NCI-H524 treated with DMSO at 0.1 percent for 48 hours (cell line): Measurements from ENCODE around the gene GRAMD2A.

ENCODE experiments used
- DNase-seq: peaks from one replicate; lab custom pipeline; 2025; lab: John Stamatoyannopoulos, UW

GRAMD2A gene

DNA sequence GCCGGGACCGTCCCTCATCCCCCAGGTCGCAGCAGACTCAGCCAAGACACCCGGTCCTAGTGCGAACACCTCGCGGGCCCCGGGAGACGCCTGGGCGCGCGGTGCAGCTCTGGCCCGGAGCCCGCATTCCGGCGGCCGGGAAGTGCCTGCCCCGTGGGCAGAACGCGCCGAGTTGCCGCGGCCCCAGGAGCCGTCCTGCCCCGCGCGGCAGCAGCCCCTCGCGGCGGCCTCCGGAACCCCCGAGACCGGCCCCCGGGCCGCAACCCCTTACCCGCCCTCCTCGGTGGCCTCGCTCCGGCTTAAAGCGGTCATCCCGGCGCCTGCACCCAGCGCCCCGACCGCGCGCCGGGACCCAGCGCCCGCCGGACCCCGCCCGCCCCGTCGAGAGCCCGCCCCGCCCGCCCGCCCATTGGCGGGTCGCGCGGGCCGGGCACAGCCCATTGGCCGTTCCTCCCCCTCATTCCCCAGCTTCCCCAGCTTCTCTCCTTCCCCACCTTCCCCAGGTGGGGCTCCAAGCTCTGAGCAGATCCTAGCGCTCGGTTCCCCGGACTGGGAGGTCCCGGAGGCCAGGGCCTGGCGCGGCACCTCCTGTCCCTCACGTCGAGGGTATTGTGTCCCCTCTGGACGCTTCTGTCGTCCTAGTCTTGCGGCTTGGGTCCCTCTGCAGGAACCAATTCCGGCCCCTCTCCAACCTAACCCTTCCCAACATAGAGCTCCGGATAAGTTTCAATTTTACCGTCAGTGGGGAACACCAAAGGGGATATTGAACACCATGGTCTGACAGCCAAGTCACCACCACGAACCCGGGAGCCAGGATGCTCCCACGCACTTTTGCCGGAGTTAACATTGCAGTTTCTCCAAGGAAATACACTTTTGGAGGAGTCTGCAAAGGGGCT is at the start of gene GRAMD2A:
GRAMD2A (minus strand) TSS at position 328 of the 896 bp plus-strand sequence.
- DNase-seq: no peak

- no peak for DNase-seq
Measured at GRCh38 chr15:72242775-72243370, 45.3 kb upstream of the GRAMD2A start.

DNA sequence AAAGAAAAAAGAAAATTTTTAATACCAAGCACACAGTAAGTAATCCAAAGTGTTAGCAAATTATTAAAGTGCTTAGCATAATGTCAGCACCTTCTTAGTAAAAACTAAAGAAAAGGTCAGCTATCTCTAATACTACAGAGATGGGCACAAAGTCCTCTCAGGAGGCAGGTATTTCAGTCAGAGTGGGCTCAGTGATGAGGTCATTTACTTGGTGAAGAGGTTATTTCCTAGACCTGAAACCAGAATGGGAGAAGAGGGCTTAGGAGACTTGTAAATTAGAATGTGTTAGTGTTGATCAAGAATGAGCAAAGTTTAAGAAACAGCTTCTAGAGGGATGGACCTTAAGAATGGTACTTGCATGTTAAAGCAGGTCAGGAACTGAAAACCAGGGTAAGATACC is 42.1 kb upstream of the GRAMD2A start:
- DNase-seq: no peak

DNA sequence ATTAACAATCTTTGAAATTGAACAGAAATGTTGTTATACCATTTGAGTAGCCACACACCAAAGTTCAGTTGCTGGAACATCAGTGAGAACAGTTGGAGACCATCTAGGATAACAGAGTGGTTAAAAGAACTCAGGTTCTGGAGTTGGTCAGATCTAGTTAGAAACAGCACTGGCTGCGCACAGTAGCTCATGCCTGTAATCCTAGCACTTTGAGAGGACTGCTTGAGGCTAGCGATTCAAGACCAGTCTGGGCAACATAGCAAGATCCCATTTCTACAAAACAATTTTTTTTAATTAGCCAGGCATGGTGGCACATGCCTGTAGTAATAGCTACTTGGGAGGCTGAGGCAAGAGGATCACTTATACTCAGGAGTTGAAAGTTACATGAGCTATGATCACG is 41.0 kb upstream of the GRAMD2A start:
- DNase-seq: no peak

GRCh38 chr15:72237853-72238224 is 40.3 kb upstream of the GRAMD2A start:
- no peak for DNase-seq

DNA sequence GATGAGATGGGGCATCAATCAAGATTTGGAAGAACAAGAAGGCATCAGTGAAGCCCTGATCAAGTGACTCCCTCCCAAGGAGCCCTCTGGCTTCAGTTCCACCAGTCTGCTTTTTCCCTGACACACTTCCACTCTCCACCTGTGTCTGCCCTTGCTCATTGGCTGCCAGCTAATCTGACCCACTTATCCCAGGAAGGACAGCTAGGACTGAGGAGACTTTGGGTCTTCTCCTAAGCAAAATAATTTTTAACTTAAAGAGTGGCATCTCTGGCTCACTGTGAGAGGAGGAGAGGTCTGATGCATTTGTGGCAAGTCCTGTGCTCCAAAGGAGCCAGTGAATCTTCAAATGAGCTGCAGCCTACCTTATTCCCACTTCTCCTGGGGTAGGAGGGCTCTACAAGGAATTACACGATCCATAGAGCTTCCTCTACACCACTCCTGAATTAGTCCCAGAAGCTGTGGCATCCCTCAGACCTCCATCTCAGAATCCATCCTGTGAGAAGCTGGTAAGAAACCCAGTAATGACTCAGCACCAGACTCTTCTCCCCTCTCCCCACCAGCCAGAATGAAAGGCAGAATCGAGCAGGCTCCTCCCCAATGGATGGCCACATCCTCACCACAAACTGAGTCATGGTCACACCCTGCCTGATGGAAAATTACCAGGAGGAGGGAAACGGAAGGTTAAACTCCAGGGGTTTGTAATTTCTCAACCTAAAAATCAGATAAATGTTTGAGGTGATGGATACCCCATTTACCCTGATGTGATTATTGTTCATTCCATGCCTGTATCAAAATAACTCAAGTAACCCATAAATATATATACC is 39.7 kb upstream of the GRAMD2A start:
- DNase-seq: no peak

DNA sequence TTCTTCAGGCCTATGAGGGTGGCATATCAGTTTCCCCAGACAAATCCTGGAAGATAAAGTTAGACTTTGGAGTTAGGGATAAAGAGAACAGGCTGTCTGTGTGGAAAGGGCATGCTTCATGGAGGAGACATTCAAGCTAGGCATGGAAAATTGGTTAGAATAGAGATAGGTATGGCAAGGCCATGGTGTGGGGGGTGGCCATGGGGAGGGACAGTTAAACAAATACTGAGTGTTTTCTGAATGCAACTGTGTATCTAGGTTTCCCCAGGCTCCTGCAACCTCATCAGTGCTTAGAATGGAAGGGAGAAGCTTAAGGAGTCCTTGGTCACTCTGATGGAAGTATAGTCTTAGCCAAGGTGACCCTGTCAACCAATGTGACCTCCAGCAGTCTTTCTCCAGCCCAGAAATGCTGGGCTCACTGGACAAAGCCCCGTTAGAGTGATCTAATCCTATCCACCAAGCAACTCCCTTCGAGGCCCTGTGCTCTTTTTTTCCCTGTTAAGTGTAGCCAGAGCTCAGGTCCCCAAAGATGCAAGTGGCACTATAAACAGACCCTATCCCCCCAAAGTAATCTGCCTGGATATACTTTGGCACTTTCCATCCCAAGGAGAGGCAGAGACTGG is 38.9 kb upstream of the GRAMD2A start:
- DNase-seq: no peak

DNA sequence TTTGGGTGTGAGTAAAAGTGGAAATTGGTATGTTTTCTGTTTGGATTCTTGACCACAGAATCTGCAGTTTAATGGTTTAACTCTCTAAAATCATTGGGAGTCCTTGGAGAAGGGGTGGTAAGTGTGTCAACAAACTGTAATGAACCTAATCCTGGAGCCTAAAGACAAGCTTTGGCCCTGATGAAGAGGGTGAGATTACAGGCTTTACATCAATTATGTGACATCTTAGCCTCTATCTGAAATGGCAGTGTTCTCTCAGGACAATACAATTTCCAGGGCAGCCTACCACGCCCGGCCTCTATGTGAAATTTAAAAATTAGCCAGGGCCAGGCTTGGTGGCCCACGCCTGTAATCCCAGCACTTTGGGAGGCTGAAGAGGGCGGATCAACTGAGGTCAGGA is 37.7 kb upstream of the GRAMD2A start:
- no peak for DNase-seq

DNA sequence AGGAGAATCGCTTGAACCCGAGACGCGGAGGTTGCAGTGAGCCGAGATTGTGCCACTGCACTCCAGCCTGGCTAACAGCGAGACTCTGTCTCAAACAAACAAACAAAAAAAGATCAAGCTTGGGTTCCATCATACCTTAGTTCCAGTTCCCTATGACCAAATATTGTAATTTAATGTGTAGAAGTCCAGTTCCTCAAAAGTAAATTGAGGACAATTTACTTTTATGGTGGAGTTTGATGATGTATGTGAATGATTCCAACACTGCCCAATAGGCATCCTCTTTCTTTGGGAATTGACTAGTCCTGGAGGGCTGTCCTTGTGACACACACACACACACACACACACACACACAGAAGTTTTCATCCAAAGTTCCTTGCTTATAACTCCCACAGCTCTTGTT is 36.2 kb upstream of the GRAMD2A start:
- no peak for DNase-seq

- peak; percentile 63 for DNase-seq
Measured at GRCh38 chr15:72231833-72232478, 34.4 kb upstream of the GRAMD2A start.

DNA sequence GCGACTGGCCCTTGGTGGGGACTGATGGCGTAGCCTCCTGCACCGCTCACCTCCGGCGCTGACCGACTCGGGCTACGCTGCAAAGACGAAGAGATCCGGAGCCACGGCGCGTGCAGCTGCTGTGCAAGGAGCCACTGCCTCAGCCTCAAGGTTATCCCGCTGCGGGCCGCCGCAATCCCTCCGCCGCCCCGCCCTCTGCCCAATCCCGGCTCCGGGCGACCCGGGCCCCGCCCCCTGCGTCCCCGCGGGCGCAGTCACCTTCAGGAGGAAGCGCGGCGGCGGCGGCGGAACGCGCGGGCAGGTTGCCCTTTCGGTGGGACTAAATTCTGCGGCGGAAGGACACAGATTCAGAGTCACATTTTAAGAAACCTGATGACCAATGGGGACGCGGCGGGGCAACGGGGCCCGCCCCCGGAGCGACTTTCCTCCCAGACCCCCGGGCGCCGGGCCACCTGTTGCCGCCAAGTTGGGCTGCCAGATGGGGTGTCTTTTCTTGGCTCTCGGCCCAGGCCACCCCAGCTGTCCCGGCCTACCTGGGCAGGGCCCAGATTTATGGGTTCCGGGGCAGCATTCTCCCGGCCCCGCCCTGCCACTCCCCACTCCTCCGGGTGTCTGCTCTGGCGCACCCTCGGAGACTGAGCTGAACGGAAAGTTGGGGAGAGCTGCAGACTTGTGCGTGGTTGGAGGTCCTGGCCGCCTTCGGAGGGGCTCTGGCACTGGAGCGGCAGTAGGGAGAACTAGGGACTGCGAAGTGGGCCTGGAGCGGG is 33.7 kb upstream of the GRAMD2A start, which contains the start of gene PKM:
PKM (minus strand) TSS at position 125 of the 767 bp plus-strand sequence. CDS start 12,093 bp downstream, outside the sequence.
- peak; percentile 94 for DNase-seq

GRCh38 chr15:72230197-72231065 is 32.8 kb upstream of the GRAMD2A start:
- peak; percentile 18 for DNase-seq

DNA sequence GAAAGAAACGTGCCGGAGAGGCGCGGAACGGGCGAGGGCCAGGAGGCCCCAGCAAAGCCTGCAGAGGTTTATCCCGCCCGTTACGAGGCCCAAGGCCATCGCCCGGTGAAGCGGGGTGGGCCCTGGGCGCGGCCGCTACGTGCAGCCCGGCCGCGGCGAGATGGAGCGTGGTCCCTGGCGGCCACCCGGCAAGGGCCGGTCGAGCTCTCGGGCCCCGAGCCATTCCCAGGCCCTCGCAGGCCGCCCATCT is 32.3 kb upstream of the GRAMD2A start:
- DNase-seq: no peak

- DNase-seq: no peak
Measured at GRCh38 chr15:72229076-72229946, 31.7 kb upstream of the GRAMD2A start.

DNA sequence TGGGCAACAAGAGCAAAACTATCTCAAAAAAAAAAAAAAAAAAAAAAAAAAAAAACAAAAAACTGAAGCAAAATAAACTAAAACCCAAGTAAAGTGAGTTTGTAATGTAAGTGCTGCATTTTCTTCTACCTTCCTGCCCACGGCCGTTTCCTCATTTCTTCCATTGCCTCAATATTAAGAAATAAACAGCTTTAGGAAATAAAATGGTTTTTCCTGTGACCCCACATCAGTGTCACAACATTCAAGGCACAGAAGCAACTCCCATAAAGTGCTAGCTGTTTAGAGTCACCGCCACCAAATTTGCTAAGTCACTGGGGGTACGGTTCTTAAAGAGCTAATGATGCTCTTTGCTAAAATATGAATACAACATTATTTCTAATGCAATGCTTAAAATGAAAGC is 30.1 kb upstream of the GRAMD2A start:
- no peak for DNase-seq

- DNase-seq: no peak
Measured at GRCh38 chr15:72227192-72227586, 29.6 kb upstream of the GRAMD2A start.

GRCh38 chr15:72223278-72223677 is 25.7 kb upstream of the GRAMD2A start:
- DNase-seq: no peak

DNA sequence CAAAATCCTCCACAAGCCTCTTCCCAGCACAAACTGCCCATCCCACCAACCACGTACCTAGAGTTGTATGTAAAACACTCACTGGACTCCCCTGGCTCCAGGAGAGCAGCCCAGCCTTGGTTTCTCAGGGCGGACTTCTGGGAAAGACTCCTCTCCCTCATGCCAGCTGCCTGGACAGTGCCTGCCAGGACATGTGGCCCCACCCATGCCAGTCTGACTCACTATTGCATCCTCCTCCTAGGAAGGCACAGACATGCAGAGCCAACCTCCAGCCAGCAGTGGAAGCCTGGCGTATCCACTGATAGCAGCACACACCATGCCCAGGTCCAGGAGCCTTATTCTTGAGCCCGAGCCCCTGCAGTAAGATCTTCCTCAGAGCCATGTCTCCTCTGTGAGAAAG is 24.8 kb upstream of the GRAMD2A start:
- DNase-seq: no peak

DNA sequence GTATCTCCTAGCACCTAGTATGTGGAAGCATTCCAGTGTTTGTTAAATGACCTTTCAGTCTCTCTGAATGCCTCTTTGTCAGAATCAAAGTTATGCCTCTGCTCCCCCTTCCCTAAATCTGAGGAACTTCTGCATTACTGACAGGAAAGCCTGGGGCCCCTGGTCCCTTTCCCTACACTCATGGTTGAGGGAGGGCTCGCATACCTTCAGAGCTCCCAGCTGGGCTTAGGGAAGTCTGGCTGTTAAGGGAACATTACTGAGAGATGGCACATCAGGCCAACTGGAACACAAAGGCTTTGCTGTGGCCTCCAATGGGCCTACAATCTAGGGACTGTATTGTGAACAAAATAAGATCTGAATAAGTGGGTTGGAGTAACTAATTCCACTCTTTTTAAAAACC is 23.1 kb upstream of the GRAMD2A start:
- no peak for DNase-seq
